ENCODE measurements around the gene CA5A.

- TF ChIP-seq CTCF (IDR thresholded peaks at IDR 0.05; ENCODE audit: borderline replicate concordance, extremely low read depth, low read length, poor library complexity, severe bottlenecking) (no peak), EZH2 (IDR thresholded peaks at IDR 0.05; ENCODE audit: borderline replicate concordance, low read depth, low read length, severe bottlenecking) (no peak)
Observed at GRCh38 chr16:87854907-87855683, 81.2 kb downstream of the CA5A start.

All from DND-41 (cell line).